Activated CD4-positive, alpha-beta T cell treated with anti-CD3 and anti-CD28 coated beads for 48 hours (primary cell): ENCODE data around the gene MBTPS2.
"Not testable (repeated sequence)": the region's sequence is repeated elsewhere in the genome, so short reads cannot be mapped to it uniquely, and the experiment has no call there.

Experiments used
- DNase-seq: peaks from one replicate; pipeline ENCODE4 v3.0.0-alpha.2; 2020

The MBTPS2 gene

GRCh38 chrX:21839334-21840192 lies at the start of gene MBTPS2:
Gene MBTPS2 (plus strand): TSS chrX:21839617. CDS start chrX:21839735, 118 bp downstream.
- peak; percentile 86 for DNase-seq

- no peak for DNase-seq
These were observed 40.7 kb upstream of the MBTPS2 start for GRCh38 chrX:21798677-21799219.

GRCh38 chrX:21799767-21800166 lies 39.6 kb upstream of the MBTPS2 start:
- DNase-seq = no peak

DNA sequence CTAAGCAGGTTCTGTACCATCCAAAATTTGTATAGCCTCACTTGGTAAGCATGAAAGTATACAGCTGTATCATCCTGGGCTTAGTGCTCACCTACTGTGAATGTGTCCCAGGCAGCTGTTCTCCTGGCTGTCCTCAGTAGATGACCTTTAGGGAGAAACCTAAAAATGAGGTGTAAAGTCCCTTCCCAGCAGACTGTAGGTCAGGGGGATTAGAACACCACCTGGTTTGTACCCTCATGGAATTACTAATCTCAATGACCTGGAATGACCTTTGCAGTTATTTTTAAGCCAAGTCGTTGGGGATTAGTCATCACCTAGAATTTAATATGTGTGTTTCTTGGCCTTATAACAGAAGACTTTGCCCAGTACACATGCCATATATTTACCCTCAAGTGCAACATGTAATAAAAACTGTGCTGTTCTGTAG lies 39.1 kb upstream of the MBTPS2 start:
- no peak for DNase-seq

DNA sequence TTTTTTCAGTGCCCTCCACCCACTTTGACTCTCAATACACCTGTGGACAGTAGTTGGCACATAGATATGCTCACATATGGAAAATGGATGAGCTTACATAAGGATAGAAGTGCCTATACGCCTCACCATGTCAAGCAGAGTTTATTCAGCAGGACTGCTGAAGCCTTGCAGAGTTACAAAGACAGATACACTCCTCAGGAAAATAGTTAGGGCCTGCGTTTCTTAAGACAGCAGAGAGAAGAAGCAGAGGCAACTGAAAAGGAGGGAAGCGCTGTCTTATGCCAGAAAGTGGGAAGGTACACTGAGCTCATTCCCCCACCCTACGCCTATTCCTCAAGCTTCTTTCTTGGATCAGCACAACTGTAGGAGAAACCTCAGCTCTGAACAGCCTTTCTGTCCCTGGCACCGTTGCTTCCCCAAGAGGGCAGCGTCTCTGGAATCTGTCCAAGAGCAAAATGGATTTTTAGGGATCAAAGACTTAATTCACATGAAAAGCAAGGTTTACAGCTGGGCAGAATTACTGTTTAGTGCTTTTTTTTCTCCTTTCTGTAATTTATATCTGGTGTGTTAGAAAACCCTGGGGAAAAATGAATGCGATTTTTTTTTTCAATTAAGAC lies 37.3 kb upstream of the MBTPS2 start:
- DNase-seq = no peak

- DNase-seq = no peak
These were observed 36.6 kb upstream of the MBTPS2 start for GRCh38 chrX:21802839-21803238.

DNA sequence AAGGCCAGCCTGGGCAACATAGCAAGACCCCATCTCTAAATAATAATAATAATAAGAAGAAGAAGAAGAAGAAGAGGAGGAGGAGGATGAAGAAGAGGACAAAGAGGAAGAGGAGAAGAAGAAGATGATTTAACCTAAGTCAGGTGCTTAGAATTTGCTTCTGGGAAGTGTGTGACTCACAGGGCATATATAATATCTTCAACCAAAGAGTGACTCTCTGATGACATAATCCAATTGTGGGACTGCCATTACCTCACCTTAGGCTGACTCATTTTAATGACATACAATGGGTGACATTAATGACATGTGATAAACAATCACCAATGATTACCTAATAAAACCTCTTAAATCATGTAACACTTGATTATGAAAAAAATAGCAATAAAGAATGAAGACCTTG lies 32.7 kb upstream of the MBTPS2 start:
- no peak for DNase-seq

DNA sequence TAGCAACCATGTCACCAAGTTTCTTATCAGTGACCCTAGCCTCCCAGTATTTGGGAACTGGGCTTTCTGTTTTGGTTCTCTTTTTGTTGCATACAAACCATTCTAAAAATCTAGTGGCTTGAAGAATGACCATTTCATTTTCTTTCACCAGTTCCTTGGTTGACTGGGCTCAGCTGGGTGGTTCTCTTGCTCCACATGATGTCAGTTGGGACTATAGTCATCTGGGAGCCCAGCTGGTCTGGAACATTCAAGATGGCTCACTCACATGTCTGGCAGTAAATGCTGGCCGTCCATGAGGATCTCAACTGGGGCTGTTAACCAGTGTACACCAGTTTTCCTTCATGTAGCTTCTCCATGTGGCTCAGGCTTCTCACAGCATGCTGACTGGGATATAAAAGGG lies 27.6 kb upstream of the MBTPS2 start:
- DNase-seq = no peak

- DNase-seq = no peak
These were observed 26.8 kb upstream of the MBTPS2 start for GRCh38 chrX:21812628-21813027.

DNA sequence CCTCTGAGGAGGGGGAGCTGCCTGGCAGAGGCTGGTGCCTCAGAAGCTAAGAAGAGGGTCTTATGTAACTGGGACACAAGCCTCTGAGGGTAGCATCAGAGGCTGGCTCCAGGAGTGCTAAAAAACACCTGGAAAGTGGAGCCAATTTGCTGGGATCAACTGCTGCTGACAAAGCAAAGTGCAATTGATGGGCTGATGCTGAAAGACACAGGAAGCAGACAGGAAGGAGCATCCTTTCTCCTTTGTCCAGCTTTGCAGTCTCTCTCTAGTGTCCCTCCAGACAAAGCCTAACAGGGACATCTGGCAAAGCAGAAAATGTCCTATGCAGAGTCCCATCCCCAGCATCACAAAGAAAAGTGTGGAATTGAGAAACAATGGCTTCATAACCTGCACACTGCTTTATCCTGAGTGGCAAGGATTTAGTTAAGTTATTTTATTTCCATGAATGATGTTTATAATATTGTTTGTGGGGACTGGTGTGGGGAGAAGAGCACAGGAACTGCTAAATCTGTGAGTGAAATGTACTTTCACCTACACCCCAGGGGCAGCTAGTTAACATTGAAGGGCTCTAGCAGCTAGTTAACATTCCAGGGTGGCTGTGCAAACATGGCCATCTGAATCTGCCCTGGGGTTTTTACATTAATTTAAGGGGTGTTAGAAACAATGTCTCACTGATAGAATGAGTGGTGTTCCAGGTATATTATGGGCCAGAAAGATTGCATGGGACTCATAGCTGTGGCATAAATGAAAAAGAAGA lies 25.6 kb upstream of the MBTPS2 start:
- no peak for DNase-seq

DNA sequence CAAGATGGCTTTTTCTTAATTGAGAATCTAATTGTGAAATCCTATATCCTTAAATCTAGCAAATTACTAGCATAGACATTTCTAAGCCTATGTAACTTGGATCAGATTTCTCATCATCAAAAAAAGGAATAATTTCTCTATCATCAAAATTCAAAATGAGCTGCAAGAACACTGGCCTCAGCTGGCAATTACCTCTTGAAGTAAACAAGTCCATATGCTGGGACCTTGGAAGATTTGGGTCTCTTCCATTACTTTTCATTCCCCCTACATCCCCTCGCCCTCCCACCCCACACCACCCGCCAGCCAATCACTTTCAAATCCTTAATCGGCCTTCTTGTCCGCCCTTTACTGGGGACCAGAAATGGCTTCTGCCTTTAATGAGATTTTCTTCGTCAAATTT lies 23.3 kb upstream of the MBTPS2 start:
- DNase-seq = no peak

DNA sequence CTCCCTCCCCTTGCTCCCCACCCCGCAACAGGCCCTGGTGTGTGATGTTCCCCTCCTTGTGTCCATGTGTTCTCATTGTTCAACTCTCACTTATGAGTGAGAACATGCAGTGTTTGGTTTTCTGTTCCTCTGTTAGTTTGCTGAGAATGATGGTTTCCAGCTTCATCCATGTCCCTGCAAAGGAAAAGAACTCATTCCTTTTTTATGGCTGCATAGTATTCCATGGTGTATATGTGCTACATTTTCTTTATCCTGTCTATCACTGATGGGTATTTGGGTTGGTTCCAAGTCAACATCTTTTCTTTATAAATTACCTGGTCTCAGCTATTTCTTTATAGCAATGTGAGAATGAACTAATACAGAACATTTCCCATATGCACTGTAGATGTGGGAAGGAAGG lies 19.2 kb upstream of the MBTPS2 start:
- not testable (repeated sequence) for DNase-seq

DNA sequence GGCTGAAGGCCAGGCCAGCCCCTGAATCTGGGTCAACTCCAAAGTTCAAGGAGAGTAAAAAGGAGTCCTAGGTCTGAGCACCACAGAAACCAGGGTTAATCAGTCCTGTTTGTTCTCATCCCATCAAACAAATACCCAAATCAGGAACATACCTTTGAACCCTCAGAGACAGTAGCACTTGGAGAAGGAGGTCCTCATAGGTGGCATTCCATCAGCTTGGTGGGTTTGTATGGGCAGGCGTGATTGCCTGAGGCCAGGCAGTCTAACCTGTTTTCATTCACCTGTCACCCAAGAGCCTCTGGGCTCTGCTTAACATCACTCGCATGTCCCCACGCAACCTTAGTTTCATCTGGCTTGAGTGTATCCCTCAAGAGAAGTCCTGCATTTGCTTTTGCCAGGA lies 17.5 kb upstream of the MBTPS2 start:
- DNase-seq = no peak

DNA sequence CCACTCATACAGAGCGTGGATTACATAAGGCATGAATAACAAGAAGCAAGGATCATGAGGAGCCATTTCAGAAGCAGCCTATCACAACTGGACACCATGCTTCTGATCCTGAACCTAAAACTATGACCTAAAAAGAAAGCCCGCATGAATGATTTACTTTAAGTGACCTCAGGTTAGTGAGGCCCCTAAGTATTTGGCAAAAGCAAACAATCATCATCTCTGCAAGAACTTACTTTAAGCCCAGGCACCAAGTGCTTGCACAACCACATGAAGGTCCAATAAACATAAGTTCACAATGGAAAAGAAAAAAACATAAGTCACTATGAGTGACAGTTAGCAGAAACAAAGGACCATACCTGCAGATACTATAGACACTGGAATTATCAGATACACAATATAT lies 7.9 kb upstream of the MBTPS2 start:
- no peak for DNase-seq

GRCh38 chrX:21837056-21837455 lies 2.4 kb upstream of the MBTPS2 start:
- DNase-seq = no peak

DNA sequence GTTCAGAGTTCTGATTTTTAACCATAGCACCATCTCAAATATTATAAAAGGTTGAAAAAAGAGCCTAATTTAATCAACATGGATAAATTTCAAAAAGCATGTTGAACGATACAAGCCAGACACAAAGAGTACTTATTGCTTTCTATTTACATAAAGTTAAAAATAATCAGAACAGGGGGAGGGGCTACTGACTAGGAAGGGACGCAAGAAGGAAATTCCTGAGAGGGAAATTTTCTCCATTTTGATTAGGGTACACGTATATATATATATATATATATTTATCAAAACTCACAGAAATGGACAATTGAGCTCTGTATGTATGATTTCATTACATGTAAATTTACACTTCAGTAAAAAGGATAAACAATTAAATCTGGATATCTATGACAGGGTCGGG lies 482 bp upstream of the MBTPS2 start:
- DNase-seq = no peak

GRCh38 chrX:21840193-21840545 lies 752 bp downstream of the MBTPS2 start:
- peak; percentile 33 for DNase-seq

GRCh38 chrX:21843179-21843578 lies 3.8 kb downstream of the MBTPS2 start:
- DNase-seq = no peak

GRCh38 chrX:21845096-21845495 lies 5.7 kb downstream of the MBTPS2 start:
- no peak for DNase-seq

DNA sequence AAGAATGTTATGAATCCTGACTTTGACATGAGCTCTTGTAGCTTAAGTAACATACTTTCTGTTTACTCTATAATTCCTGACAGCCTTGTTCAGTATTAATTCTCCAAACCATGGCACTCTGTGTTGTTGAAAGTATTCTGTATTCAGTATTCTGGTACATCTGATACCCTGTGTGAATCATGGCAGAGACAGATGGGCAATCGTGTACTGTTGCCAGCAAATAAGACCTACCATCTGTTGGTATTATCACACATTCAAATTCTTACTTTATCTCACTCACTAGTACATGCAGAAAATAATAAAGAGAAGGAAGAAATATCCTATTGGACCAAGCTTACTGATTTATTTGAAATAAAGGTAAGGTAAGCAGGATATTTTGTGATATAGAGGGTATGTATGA lies 7.9 kb downstream of the MBTPS2 start:
- DNase-seq = no peak

GRCh38 chrX:21853578-21853977 lies 14.2 kb downstream of the MBTPS2 start:
- DNase-seq = no peak

DNA sequence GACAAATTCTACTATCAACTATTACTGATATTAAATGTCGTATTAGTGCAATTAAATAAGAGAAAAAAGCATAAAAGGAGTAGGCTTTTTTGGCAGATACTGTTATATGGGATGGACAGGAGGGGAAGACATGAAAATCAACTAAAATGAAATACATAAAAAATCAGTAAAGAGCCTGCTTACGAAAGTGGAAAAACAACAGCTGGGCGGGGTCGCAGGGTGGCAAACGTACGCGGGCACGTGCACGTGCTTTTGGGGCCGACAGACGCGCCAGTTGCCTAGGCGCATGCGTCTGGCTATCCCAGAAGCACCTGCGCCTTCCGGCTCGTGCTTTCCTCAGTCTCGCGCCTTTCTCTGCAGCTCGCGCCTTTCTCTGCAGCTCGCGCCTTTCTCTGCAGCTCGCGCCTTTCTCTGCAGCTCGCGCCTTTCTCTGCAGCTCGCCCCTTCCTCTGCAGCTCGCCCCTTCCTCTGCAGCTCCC lies 16.6 kb downstream of the MBTPS2 start, which contains the start of gene YY2:
Gene YY2 (plus strand): TSS at position 51 of the 479 bp plus-strand sequence. CDS start 498 bp downstream, outside the sequence.
- DNase-seq = no peak

GRCh38 chrX:21856504-21856903 lies 17.1 kb downstream of the MBTPS2 start:
- no peak for DNase-seq
